SK-N-SH treated with all-trans-retinoic acid at 6 μM for 48 hours (cell line): ENCODE results near the gene MBNL2.

ENCODE experiments used
- ARNTL ChIP-seq: fragments of 450-650 bp; formaldehyde crosslinking; IDR thresholded peaks from 2 replicates; pipeline ENCODE4 v1.5.0; 2020; ENCODE audit warnings: low read depth, mild to moderate bottlenecking, moderate library complexity, borderline replicate concordance
- CSDC2 ChIP-seq: fragments of 250-450 bp; sonication (Bioruptor Pico); IDR thresholded peaks from 2 replicates; pipeline ENCODE4 v1.5.0; 2020; ENCODE audit warnings: mild to moderate bottlenecking, moderate library complexity
- ESRRG ChIP-seq: fragments of 250-450 bp; sonication (Bioruptor Pico); IDR thresholded peaks from 2 replicates; pipeline ENCODE4 v1.6.1; 2021; ENCODE audit warnings: mild to moderate bottlenecking
- GLIS3 ChIP-seq: fragments of 250-450 bp; sonication (Bioruptor Pico); IDR thresholded peaks from 2 replicates; pipeline ENCODE4 v1.5.0; 2020; ENCODE audit warnings: mild to moderate bottlenecking, moderate library complexity
- PPARA ChIP-seq: fragments of 250-450 bp; sonication (Bioruptor Pico); IDR thresholded peaks from 2 replicates; pipeline ENCODE4 v1.5.0; 2020; ENCODE audit warnings: mild to moderate bottlenecking, borderline replicate concordance
- TOX ChIP-seq: fragments of 250-450 bp; sonication (Bioruptor Pico); IDR thresholded peaks from 2 replicates; pipeline ENCODE4 v1.8.0; 2021; ENCODE audit warnings: mild to moderate bottlenecking, moderate library complexity, borderline replicate concordance
- ZC3H10 ChIP-seq: fragments of 250-450 bp; sonication (Bioruptor Pico); IDR thresholded peaks from 2 replicates; pipeline ENCODE4 v1.5.1; 2021; ENCODE audit warnings: mild to moderate bottlenecking, moderate library complexity
- ZFP30 ChIP-seq: fragments of 450-650 bp; formaldehyde crosslinking; IDR thresholded peaks from 2 replicates; pipeline ENCODE4 v1.5.0; 2022; ENCODE audit warnings: mild to moderate bottlenecking, moderate library complexity
- ZNF70 ChIP-seq: fragments of 450-650 bp; formaldehyde crosslinking; IDR thresholded peaks from 2 replicates; pipeline ENCODE4 v1.5.0; 2020; ENCODE audit warnings: mild to moderate bottlenecking, moderate library complexity
- ZNF8 ChIP-seq: fragments of 450-650 bp; formaldehyde crosslinking; IDR thresholded peaks from 2 replicates; pipeline ENCODE4 v1.5.0; 2020; ENCODE audit warnings: mild to moderate bottlenecking, moderate library complexity
- TF ChIP-seq, protein P1 (sequence below): fragments of 250-450 bp; sonication (Bioruptor Pico); IDR thresholded peaks from 2 replicates; pipeline ENCODE4 v1.8.0; 2020; ENCODE audit warnings: mild to moderate bottlenecking, moderate library complexity, borderline replicate concordance
- TF ChIP-seq, protein P2 (sequence below): fragments of 250-450 bp; sonication (Bioruptor Pico); IDR thresholded peaks from 2 replicates; pipeline ENCODE4 v1.8.0; 2021; ENCODE audit warnings: low read depth, mild to moderate bottlenecking, moderate library complexity, borderline replicate concordance
- TF ChIP-seq, protein P3 (sequence below): fragments of 250-450 bp; sonication (Bioruptor Pico); IDR thresholded peaks from 2 replicates; pipeline ENCODE4 v1.5.1; 2020; ENCODE audit warnings: low read depth, mild to moderate bottlenecking, moderate library complexity

DNA sequence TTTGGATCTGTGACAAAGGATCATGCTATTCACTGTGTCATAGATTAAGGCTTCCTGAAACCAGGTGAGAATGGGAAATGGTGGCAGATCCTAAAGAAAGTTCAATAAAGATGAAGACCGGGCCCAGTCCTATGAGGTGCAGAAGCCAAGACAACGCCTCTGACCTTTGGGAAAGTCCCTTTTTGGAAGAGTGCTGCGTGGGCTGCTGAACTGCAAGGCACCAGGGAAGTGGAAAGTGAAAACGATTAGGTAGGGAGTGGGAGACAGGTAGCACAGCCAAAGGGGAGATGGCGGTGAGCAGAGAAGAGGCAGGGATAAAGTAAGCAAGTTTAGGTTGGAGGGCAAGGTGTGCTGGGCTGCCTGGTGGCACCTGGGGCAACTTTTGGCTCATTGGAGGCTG lies 16.3 kb downstream of the MBNL2 start:
- TF ChIP-seq, protein P1, sequence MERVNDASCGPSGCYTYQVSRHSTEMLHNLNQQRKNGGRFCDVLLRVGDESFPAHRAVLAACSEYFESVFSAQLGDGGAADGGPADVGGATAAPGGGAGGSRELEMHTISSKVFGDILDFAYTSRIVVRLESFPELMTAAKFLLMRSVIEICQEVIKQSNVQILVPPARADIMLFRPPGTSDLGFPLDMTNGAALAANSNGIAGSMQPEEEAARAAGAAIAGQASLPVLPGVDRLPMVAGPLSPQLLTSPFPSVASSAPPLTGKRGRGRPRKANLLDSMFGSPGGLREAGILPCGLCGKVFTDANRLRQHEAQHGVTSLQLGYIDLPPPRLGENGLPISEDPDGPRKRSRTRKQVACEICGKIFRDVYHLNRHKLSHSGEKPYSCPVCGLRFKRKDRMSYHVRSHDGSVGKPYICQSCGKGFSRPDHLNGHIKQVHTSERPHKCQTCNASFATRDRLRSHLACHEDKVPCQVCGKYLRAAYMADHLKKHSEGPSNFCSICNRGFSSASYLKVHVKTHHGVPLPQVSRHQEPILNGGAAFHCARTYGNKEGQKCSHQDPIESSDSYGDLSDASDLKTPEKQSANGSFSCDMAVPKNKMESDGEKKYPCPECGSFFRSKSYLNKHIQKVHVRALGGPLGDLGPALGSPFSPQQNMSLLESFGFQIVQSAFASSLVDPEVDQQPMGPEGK = no peak
- TF ChIP-seq ZNF8 (no peak), GLIS3 (CRISPR knock-in tag) (no peak), PPARA (CRISPR knock-in tag) (no peak), TOX (CRISPR knock-in tag) (no peak), ZNF70 (CRISPR knock-in tag) (no peak), ZFP30 (no peak), ESRRG (CRISPR knock-in tag) (no peak), ZC3H10 (CRISPR knock-in tag) (no peak), CSDC2 (no peak), ARNTL (CRISPR knock-in tag) (no peak)
- TF ChIP-seq, protein P2, sequence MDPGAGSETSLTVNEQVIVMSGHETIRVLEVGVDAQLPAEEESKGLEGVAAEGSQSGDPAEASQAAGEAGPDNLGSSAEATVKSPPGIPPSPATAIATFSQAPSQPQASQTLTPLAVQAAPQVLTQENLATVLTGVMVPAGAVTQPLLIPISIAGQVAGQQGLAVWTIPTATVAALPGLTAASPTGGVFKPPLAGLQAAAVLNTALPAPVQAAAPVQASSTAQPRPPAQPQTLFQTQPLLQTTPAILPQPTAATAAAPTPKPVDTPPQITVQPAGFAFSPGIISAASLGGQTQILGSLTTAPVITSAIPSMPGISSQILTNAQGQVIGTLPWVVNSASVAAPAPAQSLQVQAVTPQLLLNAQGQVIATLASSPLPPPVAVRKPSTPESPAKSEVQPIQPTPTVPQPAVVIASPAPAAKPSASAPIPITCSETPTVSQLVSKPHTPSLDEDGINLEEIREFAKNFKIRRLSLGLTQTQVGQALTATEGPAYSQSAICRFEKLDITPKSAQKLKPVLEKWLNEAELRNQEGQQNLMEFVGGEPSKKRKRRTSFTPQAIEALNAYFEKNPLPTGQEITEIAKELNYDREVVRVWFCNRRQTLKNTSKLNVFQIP (CRISPR knock-in tag) = no peak
- TF ChIP-seq, protein P3, sequence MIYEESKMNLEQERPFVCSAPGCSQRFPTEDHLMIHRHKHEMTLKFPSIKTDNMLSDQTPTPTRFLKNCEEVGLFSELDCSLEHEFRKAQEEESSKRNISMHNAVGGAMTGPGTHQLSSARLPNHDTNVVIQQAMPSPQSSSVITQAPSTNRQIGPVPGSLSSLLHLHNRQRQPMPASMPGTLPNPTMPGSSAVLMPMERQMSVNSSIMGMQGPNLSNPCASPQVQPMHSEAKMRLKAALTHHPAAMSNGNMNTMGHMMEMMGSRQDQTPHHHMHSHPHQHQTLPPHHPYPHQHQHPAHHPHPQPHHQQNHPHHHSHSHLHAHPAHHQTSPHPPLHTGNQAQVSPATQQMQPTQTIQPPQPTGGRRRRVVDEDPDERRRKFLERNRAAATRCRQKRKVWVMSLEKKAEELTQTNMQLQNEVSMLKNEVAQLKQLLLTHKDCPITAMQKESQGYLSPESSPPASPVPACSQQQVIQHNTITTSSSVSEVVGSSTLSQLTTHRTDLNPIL = no peak
